GM12878 (cell line): ENCODE data around the gene ASIC1. TPM values are rescaled to one million over a fixed set of nuclear protein-coding genes. Genes with fewer than 3 reads are reported as not detected.

ENCODE experiments used
- LARP7 ChIP-seq: fragments of 450-650 bp; IDR thresholded peaks from 2 replicates; pipeline ENCODE4 v1.6.1; 2017; ENCODE audit warnings: mild to moderate bottlenecking
- RAD51 ChIP-seq: fragments of 450-650 bp; IDR thresholded peaks from 2 replicates; pipeline ENCODE4 v1.6.1; 2016; ENCODE audit warnings: moderate library complexity, mild to moderate bottlenecking, inconsistent platforms
- SUZ12 ChIP-seq: fragments of 200-600 bp; sonication (generic); IDR thresholded peaks from one replicate; pipeline ENCODE4 v1.6.1; 2018; ENCODE audit warnings: antibody characterized with exemption, mild to moderate bottlenecking; ENCODE audit not compliant: unreplicated experiment
- TBL1XR1 ChIP-seq: IDR thresholded peaks from 2 replicates; pipeline ENCODE4 v1.6.1; 2012; ENCODE audit warnings: low read depth, low read length, improper control_type of control experiment
- ZNF384 ChIP-seq: IDR thresholded peaks from 2 replicates; pipeline ENCODE4 v1.6.1; 2012; ENCODE audit warnings: low read depth, mild to moderate bottlenecking, low read length, improper control_type of control experiment, borderline replicate concordance
- polyA plus RNA-seq, 11 experiments: library from polyadenylated mRNA; depleted of rRNA in 4 of 11; unstranded in 6 of 11; stranded (reverse) in 5 of 11; fragments of >200 nt; fragmentation: Nextera tagmentation in 4 of 11; fragmentation: Illumina TruSeq in 1 of 11; extraction: Ambion mirVana in 4 of 11; extraction: Trizol in 1 of 11; gene quantifications; 1 replicate in 1 of 11; 2 replicates in 10 of 11; pipeline versions ENCODE4 v1.2.1 to v1.2.3, GENCODE V29; 2011 to 2016; ENCODE audit warnings: inconsistent platforms in 2 of 11, missing spikeins in 2 of 11, low read depth in 1 of 11
- total RNA-seq, 4 experiments: library from RNA; depleted of rRNA in 3 of 4; stranded (reverse); fragments of >200 nt in 3 of 4; fragmentation: Illumina TruSeq in 1 of 4; extraction: Trizol in 1 of 4; gene quantifications; 2 replicates each; pipeline versions ENCODE4 v1.2.1 to v1.2.3, GENCODE V29; 2013 to 2021
- TF ChIP-seq, protein P1 (sequence below): fragments of 450-650 bp; formaldehyde crosslinking; IDR thresholded peaks from 2 replicates; pipeline ENCODE4 v1.5.0; 2022; ENCODE audit warnings: mild to moderate bottlenecking, missing genetic modification characterization
- TF ChIP-seq, protein P2 (sequence below): fragments of 450-650 bp; IDR thresholded peaks from 2 replicates; pipeline ENCODE4 v1.6.1; 2017; ENCODE audit warnings: mild to moderate bottlenecking, moderate library complexity

ASIC1 gene
- total and polyA plus RNA-seq, 10 of the 15 experiments (the other 5 are each of a cell fraction or from before 2014, with no cell fraction given) = 0.02 to 0.28 (median 0.21) TPM; not detected in 4

DNA sequence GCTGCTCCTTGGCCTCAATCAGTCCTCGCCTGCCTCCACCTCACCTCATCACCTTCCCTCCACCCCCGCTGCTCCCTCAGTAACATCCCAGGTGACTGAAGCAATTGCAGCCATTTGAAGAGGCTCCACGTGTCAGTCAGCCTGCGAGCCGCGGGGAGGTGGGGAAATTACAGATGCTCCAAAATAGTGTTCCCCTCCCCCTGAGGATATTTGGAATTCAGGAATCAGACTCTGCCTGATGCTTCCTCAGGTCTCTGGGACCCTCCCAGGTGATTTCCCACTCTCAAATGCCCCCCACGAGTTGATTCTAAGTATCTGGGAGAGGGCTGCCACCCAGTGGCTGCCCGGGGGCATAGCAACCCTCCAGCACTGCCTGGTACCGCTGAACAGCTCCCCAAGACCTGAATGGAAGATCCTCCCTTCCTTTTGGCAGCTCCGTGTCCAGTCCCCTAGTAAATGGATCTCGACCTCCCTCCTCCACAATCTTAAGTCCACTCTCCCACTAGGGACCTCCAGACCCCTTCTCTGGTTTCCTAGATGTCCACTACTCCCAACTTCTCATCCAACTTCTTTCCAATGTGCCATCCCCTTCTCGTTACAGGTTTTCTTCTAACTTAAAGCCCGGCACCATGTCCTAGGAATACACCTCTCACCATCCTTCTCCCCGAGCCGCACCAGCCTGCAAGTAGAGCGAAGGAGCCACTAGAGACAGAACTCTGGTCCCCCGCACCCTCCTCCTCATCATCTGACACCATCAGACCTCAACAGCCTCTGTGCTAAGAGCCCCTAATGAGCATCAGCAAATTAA, 1.4 kb upstream of the ASIC1 start (continued):
- TF ChIP-seq, protein P1, sequence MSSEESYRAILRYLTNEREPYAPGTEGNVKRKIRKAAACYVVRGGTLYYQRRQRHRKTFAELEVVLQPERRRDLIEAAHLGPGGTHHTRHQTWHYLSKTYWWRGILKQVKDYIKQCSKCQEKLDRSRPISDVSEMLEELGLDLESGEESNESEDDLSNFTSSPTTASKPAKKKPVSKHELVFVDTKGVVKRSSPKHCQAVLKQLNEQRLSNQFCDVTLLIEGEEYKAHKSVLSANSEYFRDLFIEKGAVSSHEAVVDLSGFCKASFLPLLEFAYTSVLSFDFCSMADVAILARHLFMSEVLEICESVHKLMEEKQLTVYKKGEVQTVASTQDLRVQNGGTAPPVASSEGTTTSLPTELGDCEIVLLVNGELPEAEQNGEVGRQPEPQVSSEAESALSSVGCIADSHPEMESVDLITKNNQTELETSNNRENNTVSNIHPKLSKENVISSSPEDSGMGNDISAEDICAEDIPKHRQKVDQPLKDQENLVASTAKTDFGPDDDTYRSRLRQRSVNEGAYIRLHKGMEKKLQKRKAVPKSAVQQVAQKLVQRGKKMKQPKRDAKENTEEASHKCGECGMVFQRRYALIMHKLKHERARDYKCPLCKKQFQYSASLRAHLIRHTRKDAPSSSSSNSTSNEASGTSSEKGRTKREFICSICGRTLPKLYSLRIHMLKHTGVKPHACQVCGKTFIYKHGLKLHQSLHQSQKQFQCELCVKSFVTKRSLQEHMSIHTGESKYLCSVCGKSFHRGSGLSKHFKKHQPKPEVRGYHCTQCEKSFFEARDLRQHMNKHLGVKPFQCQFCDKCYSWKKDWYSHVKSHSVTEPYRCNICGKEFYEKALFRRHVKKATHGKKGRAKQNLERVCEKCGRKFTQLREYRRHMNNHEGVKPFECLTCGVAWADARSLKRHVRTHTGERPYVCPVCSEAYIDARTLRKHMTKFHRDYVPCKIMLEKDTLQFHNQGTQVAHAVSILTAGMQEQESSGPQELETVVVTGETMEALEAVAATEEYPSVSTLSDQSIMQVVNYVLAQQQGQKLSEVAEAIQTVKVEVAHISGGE (CRISPR knock-in tag) = no peak
- no peak for TF ChIP-seq ZNF384
- TF ChIP-seq, protein P2, sequence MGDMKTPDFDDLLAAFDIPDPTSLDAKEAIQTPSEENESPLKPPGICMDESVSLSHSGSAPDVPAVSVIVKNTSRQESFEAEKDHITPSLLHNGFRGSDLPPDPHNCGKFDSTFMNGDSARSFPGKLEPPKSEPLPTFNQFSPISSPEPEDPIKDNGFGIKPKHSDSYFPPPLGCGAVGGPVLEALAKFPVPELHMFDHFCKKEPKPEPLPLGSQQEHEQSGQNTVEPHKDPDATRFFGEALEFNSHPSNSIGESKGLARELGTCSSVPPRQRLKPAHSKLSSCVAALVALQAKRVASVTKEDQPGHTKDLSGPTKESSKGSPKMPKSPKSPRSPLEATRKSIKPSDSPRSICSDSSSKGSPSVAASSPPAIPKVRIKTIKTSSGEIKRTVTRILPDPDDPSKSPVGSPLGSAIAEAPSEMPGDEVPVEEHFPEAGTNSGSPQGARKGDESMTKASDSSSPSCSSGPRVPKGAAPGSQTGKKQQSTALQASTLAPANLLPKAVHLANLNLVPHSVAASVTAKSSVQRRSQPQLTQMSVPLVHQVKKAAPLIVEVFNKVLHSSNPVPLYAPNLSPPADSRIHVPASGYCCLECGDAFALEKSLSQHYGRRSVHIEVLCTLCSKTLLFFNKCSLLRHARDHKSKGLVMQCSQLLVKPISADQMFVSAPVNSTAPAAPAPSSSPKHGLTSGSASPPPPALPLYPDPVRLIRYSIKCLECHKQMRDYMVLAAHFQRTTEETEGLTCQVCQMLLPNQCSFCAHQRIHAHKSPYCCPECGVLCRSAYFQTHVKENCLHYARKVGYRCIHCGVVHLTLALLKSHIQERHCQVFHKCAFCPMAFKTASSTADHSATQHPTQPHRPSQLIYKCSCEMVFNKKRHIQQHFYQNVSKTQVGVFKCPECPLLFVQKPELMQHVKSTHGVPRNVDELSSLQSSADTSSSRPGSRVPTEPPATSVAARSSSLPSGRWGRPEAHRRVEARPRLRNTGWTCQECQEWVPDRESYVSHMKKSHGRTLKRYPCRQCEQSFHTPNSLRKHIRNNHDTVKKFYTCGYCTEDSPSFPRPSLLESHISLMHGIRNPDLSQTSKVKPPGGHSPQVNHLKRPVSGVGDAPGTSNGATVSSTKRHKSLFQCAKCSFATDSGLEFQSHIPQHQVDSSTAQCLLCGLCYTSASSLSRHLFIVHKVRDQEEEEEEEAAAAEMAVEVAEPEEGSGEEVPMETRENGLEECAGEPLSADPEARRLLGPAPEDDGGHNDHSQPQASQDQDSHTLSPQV = 0 out of 2 replicates have a peak, but pooled peaks have one; percentile 18
- TF ChIP-seq SUZ12 = no peak
- no peak for TF ChIP-seq TBL1XR1
- no peak for TF ChIP-seq LARP7
- TF ChIP-seq RAD51 = no peak
